Measurements from ENCODE around the gene EXT2. TPM values are rescaled to one million over a fixed set of nuclear protein-coding genes. Genes with fewer than 3 reads are reported as not detected.

Gene EXT2
- 10 to 100 TPM; 32.5 to 41.5 (median 35.3) TPM for total RNA-seq
- 21.1 TPM for polyA plus RNA-seq
- long read RNA-seq, donor 1, transcript EXT2-210 (14 exons, 3,136 nt): major isoform, 61 of 75 reads
- long read RNA-seq, donor 1, partial matches to known transcripts: 7 of 75 reads
- long read RNA-seq, donor 1, other reads (novel, unspliced or antisense): 7 of 75 reads
- long read RNA-seq, donor 2, transcript EXT2-210 (14 exons, 3,136 nt): major isoform, 34 of 42 reads
- long read RNA-seq, donor 2, partial matches to known transcripts: 5 of 42 reads
- long read RNA-seq, donor 2, other reads (novel, unspliced or antisense): 2 of 42 reads
- long read RNA-seq, donor 3, transcript EXT2-210 (14 exons, 3,136 nt): major isoform, 208 of 276 reads
- long read RNA-seq, donor 3, partial matches to known transcripts: 40 of 276 reads
- long read RNA-seq, donor 3, other reads (novel, unspliced or antisense): 28 of 276 reads
- long read RNA-seq, donor 4, transcript EXT2-210 (14 exons, 3,136 nt): major isoform, 33 of 38 reads
- long read RNA-seq, donor 4, partial matches to known transcripts: 4 of 38 reads
- long read RNA-seq, donor 4, other reads (novel, unspliced or antisense): 1 of 38 reads

GRCh38 chr11:44095506-44096359 is at the start of gene EXT2:
Gene EXT2, plus strand, starts transcription at chr11:44095678. Its CDS starts 12,035 bp downstream, at chr11:44107713.
- ATAC-seq: peak; percentile 96 to 97
- Histone ChIP-seq H3K9me3 (ENCODE audit: control insufficient read depth, low read length) (no peaks in the 10 kb centered on the region), H3K27me3 (ENCODE audit: control insufficient read depth, insufficient read depth) (no peaks in the 10 kb centered on the region), H3K4me3 (ENCODE audit: low read length) (peak within 1 kb of the TSS; percentile 87), H3K4me1 (ENCODE audit: control insufficient read depth, insufficient read depth, low read length) (peaks cover 3% of the 10 kb centered on the region), H3K27ac (ENCODE audit: low read length) (peak within 1 kb of the TSS; percentile 84)
- DNase-seq: peak; percentile 91 to 97 (median 95)
- intact Hi-C loops (cut with DNase I): loop anchor here in 1 of 4 donors (5.0 kb wide), 1 partner anchor 447 kb away; no protein-coding TSS in a partner anchor
- under 1% methylated on average over 83 of the region's 83 CpGs for WGBS

- Histone ChIP-seq H3K27ac (ENCODE audit: low read length) (no peak overlapping the region), H3K27me3 (ENCODE audit: control insufficient read depth, insufficient read depth) (no peaks in the 10 kb centered on the region), H3K4me1 (ENCODE audit: control insufficient read depth, insufficient read depth, low read length) (no peaks in the 10 kb centered on the region), H3K4me3 (ENCODE audit: low read length) (no peak overlapping the region), H3K9me3 (ENCODE audit: control insufficient read depth, low read length) (no peaks in the 10 kb centered on the region)
- 89% methylated on average over 2 of the region's 2 CpGs for WGBS
- ATAC-seq (no peak), DNase-seq (no peak)
- intact Hi-C loops (cut with DNase I): no loop called here
These were observed 49.3 kb upstream of the EXT2 start for GRCh38 chr11:44046182-44046581.

- Histone ChIP-seq H3K27ac (ENCODE audit: low read length) (no peak overlapping the region), H3K4me3 (ENCODE audit: low read length) (no peak overlapping the region), H3K9me3 (ENCODE audit: control insufficient read depth, low read length) (no peaks in the 10 kb centered on the region), H3K27me3 (ENCODE audit: control insufficient read depth, insufficient read depth) (no peaks in the 10 kb centered on the region), H3K4me1 (ENCODE audit: control insufficient read depth, insufficient read depth, low read length) (no peaks in the 10 kb centered on the region)
- WGBS: 74% methylated on average over 2 of the region's 2 CpGs
- intact Hi-C loops (cut with DNase I): no loop called here
- no peak for ATAC-seq
- DNase-seq: no peak
These were observed 48.2 kb upstream of the EXT2 start for GRCh38 chr11:44047298-44047697.

GRCh38 chr11:44047931-44048431 is 47.5 kb upstream of the EXT2 start, which contains the start of gene ACCSL:
Gene ACCSL, plus strand, starts transcription at chr11:44047981. Its CDS starts 56 bp downstream, at chr11:44048037.
- Histone ChIP-seq H3K27ac (ENCODE audit: low read length) (no peak within 1 kb of the TSS), H3K9me3 (ENCODE audit: control insufficient read depth, low read length) (no peaks in the 10 kb centered on the region), H3K4me3 (ENCODE audit: low read length) (no peak within 1 kb of the TSS), H3K27me3 (ENCODE audit: control insufficient read depth, insufficient read depth) (no peaks in the 10 kb centered on the region), H3K4me1 (ENCODE audit: control insufficient read depth, insufficient read depth, low read length) (no peaks in the 10 kb centered on the region)
- DNase-seq (peak; percentile 53 to 84 (median 71)), ATAC-seq (peak; percentile 65 to 74)
- 69% methylated on average over 12 of the region's 12 CpGs for WGBS
- intact Hi-C loops (cut with DNase I): no loop called here

- intact Hi-C loops (cut with DNase I): no loop called here
- no peak overlapping the region for H3K27ac ChIP-seq (ENCODE audit: low read length)
- WGBS: 86% methylated on average over 3 of the region's 3 CpGs
- H3K4me1 ChIP-seq (ENCODE audit: control insufficient read depth, insufficient read depth, low read length): no peaks in the 10 kb centered on the region
- ATAC-seq (no peak), DNase-seq (no peak)
- no peaks in the 10 kb centered on the region for H3K9me3 ChIP-seq (ENCODE audit: control insufficient read depth, low read length)
- H3K4me3 ChIP-seq (ENCODE audit: low read length): no peak overlapping the region
- H3K27me3 ChIP-seq (ENCODE audit: control insufficient read depth, insufficient read depth): no peaks in the 10 kb centered on the region
These were observed 45.6 kb upstream of the EXT2 start for GRCh38 chr11:44049832-44050231.

GRCh38 chr11:44051171-44051570 is 44.3 kb upstream of the EXT2 start:
- intact Hi-C loops (cut with DNase I): no loop called here
- no peak overlapping the region for H3K4me3 ChIP-seq (ENCODE audit: low read length)
- no peak for ATAC-seq
- 94% methylated on average over 4 of the region's 4 CpGs for WGBS
- H3K27ac ChIP-seq (ENCODE audit: low read length): no peak overlapping the region
- no peaks in the 10 kb centered on the region for H3K4me1 ChIP-seq (ENCODE audit: control insufficient read depth, insufficient read depth, low read length)
- H3K27me3 ChIP-seq (ENCODE audit: control insufficient read depth, insufficient read depth): no peaks in the 10 kb centered on the region
- no peaks in the 10 kb centered on the region for H3K9me3 ChIP-seq (ENCODE audit: control insufficient read depth, low read length)
- no peak for DNase-seq

- H3K27me3 ChIP-seq (ENCODE audit: control insufficient read depth, insufficient read depth): no peaks in the 10 kb centered on the region
- no peaks in the 10 kb centered on the region for H3K9me3 ChIP-seq (ENCODE audit: control insufficient read depth, low read length)
- intact Hi-C loops (cut with DNase I): no loop called here
- WGBS: 64% methylated on average over 6 of the region's 6 CpGs
- H3K4me3 ChIP-seq (ENCODE audit: low read length): no peak overlapping the region
- ATAC-seq: no peak
- no peaks in the 10 kb centered on the region for H3K4me1 ChIP-seq (ENCODE audit: control insufficient read depth, insufficient read depth, low read length)
- no peak overlapping the region for H3K27ac ChIP-seq (ENCODE audit: low read length)
- DNase-seq: no peak
These were observed 38.1 kb upstream of the EXT2 start for GRCh38 chr11:44057340-44057739.

GRCh38 chr11:44058275-44058674 is 37.2 kb upstream of the EXT2 start:
- 88% methylated on average over 6 of the region's 6 CpGs for WGBS
- Histone ChIP-seq H3K4me3 (ENCODE audit: low read length) (no peak overlapping the region), H3K27ac (ENCODE audit: low read length) (no peak overlapping the region), H3K9me3 (ENCODE audit: control insufficient read depth, low read length) (no peaks in the 10 kb centered on the region), H3K4me1 (ENCODE audit: control insufficient read depth, insufficient read depth, low read length) (no peaks in the 10 kb centered on the region), H3K27me3 (ENCODE audit: control insufficient read depth, insufficient read depth) (no peaks in the 10 kb centered on the region)
- no peak for ATAC-seq
- DNase-seq: no peak
- intact Hi-C loops (cut with DNase I): no loop called here

GRCh38 chr11:44065161-44065661 is 30.3 kb upstream of the EXT2 start:
- Histone ChIP-seq H3K27me3 (ENCODE audit: control insufficient read depth, insufficient read depth) (no peaks in the 10 kb centered on the region), H3K4me3 (ENCODE audit: low read length) (no peak overlapping the region), H3K27ac (ENCODE audit: low read length) (no peak overlapping the region), H3K4me1 (ENCODE audit: control insufficient read depth, insufficient read depth, low read length) (peaks cover 7% of the 10 kb centered on the region), H3K9me3 (ENCODE audit: control insufficient read depth, low read length) (no peaks in the 10 kb centered on the region)
- intact Hi-C loops (cut with DNase I): no loop called here
- ATAC-seq: no peak
- 56% methylated on average over 4 of the region's 4 CpGs for WGBS
- no peak for DNase-seq

GRCh38 chr11:44065841-44066731 is 29.4 kb upstream of the EXT2 start, which contains the start of gene ACCS:
Gene ACCS, plus strand, starts transcription at chr11:44066270. Its CDS starts 1,358 bp downstream, at chr11:44067628.
- H3K27me3 ChIP-seq (ENCODE audit: control insufficient read depth, insufficient read depth): no peaks in the 10 kb centered on the region
- H3K4me3 ChIP-seq (ENCODE audit: low read length): peak within 1 kb of the TSS; percentile 86
- intact Hi-C loops (cut with DNase I): no loop called here
- DNase-seq: peak; percentile 98 to 99 (median 99)
- no peaks in the 10 kb centered on the region for H3K9me3 ChIP-seq (ENCODE audit: control insufficient read depth, low read length)
- ATAC-seq: peak; percentile 97
- peaks cover 7% of the 10 kb centered on the region for H3K4me1 ChIP-seq (ENCODE audit: control insufficient read depth, insufficient read depth, low read length)
- under 1% methylated on average over 70 of the region's 70 CpGs for WGBS
- H3K27ac ChIP-seq (ENCODE audit: low read length): peak within 1 kb of the TSS; percentile 93
